Posterior cingulate gyrus (tissue), 11 donors: Measurements from ENCODE around the gene C9orf85.
"Not testable (repeated sequence)": the region's sequence is repeated elsewhere in the genome, so short reads cannot be mapped to it uniquely, and the experiment has no call there.

Source experiments
- DNase-seq, 10 donors: peaks; one replicate each; pipeline versions ENCODE4 v3.0.0 to v3.0.0-alpha.2; 2020 to 2021; ENCODE audit warnings: mixed read lengths in 3 of 10
- intact Hi-C: fragments of 100-400 bp; cut with DNase I; formaldehyde crosslinking; loops from one replicate; pipeline ENCODE4 v1.15.1; 2023

The C9orf85 gene

GRCh38 chr9:71987471-71988371 is 76.3 kb downstream of the C9orf85 start:
- intact Hi-C loops, result no loop called here
- no peak for DNase-seq

- no peak for DNase-seq
- intact Hi-C loops, result no loop called here
These were observed 79.0 kb downstream of the C9orf85 start for GRCh38 chr9:71990466-71990865.

- intact Hi-C loops, result no loop called here
- no peak for DNase-seq
These were observed 94.0 kb downstream of the C9orf85 start for GRCh38 chr9:72005451-72005850.

GRCh38 chr9:72006501-72006900 is 95.1 kb downstream of the C9orf85 start:
- DNase-seq, result no peak
- intact Hi-C loops, result no loop called here

- DNase-seq, intact Hi-C loops: not testable (repeated sequence)
These were observed 96.3 kb downstream of the C9orf85 start for GRCh38 chr9:72007726-72008125.

- intact Hi-C loops, result no loop called here
- no peak for DNase-seq
These were observed 101.2 kb downstream of the C9orf85 start for GRCh38 chr9:72012646-72013045.

GRCh38 chr9:72013292-72013760 is 101.9 kb downstream of the C9orf85 start:
- intact Hi-C loops, result no loop called here
- no peak for DNase-seq

- intact Hi-C loops, result no loop called here
- no peak for DNase-seq
These were observed 111.4 kb downstream of the C9orf85 start for GRCh38 chr9:72022841-72023240.
